HG02981 (cell line): ENCODE measurements around the gene BNC2.
"Not testable (repeated sequence)": the region's sequence is repeated elsewhere in the genome, so short reads cannot be mapped to it uniquely, and the experiment has no call there.

Source experiments
- ATAC-seq: cut with Tn5 transposase; IDR thresholded peaks from one replicate; pipeline ENCODE4 v1.9.1; 2021; ENCODE audit warnings: mild to moderate bottlenecking, moderate library complexity; ENCODE audit not compliant: unreplicated experiment

The BNC2 gene

GRCh38 chr9:16475257-16475656 lies 395.2 kb downstream of the BNC2 start:
- ATAC-seq = no peak

DNA sequence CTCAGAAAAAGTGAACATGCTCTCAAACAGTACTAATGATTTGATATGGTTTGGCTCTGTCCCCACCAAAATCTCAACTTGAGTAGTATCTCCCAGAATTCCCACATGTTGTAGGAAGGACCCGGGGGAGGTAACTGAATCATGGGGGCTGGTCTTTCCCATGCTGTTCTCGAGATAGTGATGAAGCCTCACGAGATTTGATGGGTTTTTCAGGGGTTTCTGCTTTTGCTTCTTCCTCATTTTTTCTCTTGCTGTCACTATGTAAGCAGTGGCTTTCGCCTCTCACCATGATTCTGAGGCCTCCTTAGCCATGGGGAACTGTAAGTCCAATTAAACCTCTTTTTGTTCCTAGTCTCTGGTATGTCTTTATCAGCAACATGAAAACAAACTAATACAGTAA lies 401.3 kb downstream of the BNC2 start:
- ATAC-seq = no peak

- no peak for ATAC-seq
Measured at GRCh38 chr9:16461851-16462250, 408.6 kb downstream of the BNC2 start.

- ATAC-seq = no peak
Measured at GRCh38 chr9:16461137-16461840, 409.2 kb downstream of the BNC2 start.

DNA sequence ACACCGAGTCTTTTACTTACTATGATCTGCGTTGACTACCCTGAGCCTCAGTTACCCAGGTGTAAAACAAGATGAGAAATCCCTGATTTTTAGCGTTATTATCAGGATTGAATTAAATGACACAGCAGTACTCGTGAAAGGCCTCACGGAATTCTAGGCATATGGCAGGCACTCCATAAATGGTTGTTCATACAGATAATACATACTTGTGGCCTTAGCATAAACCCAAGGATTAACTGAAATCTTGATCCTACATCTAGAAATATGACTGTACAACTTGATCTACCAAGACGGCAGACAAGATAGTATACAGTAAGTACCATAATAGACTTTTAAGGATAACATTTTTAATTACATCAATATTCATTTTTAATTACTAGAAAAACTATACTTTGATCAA lies 409.8 kb downstream of the BNC2 start:
- no peak for ATAC-seq

GRCh38 chr9:16459421-16460148 lies 410.9 kb downstream of the BNC2 start:
- ATAC-seq = no peak

- no peak for ATAC-seq
Measured at GRCh38 chr9:16458696-16459420, 411.6 kb downstream of the BNC2 start.

GRCh38 chr9:16455842-16456241 lies 414.6 kb downstream of the BNC2 start:
- no peak for ATAC-seq

DNA sequence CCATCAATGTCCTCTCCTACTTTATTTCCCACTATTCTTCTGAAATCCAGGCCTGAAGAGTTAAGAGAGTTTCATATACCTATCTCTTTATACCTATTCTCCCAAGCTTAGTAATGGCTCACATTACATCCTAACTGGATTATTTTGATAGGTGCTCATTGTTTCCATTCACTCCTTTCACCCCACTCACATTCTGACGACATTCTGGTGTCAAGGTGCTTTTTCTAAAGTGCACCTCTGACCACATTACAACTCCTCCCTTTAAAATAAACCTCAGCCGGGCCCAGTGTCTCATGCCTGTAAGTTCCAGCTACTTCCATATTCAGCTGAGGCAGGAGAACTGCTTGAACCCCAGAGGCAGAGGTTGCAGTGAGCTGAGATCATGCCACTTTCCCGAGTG lies 417.1 kb downstream of the BNC2 start:
- ATAC-seq = no peak

- ATAC-seq = no peak
Measured at GRCh38 chr9:16450578-16450977, 419.9 kb downstream of the BNC2 start.

- ATAC-seq = no peak
Measured at GRCh38 chr9:16450043-16450442, 420.4 kb downstream of the BNC2 start.

DNA sequence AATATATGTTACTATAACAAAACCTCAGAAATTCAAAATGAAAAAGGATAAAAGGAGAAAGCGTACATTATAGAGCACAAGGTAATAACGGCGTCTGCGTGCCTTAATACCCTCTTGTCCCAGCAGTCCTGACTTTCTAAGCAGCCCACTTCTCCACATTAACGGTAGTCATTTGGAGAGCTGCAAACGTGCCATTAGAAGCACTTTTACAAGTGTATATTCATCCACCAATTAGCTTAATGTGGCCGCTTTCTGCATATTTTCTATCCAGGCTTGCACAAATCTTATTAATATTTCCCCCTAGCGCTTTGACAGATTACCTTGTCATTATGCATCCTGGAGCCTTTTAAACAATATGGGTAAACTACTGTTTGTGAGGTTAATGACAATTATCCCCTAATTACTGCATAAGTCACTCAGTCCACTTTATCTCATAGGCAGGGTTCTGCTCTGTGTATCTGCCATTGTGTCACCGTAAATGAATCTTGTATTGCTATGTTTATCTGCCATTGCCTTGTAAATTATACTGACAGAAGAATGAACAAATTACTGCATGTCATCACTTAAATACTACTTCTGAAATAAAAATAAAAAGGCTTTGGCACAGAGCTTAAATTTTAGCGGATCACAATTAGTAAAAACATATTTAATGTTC lies 421.3 kb downstream of the BNC2 start:
- ATAC-seq = no peak

DNA sequence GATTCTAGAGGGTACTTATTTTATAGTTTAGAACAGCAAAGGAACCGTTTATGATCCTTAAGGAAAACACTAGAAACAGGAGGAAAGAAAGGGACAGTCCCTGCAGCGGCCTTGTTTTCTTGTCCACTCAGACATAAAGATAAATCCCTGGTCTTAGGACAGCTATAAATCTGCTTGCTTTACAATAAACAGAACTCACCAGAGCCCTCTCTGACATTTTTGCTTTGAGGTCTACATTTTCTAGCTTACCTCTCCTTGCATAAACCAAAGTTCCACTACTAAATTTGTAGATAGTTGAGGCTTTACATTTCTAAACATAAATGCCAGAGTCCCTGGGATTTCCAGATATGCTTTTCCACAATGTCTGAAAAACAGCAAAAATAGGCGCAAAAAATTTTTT lies 422.5 kb downstream of the BNC2 start:
- ATAC-seq = no peak

GRCh38 chr9:16446636-16447035 lies 423.8 kb downstream of the BNC2 start:
- ATAC-seq = no peak

GRCh38 chr9:16445141-16445920 lies 425.1 kb downstream of the BNC2 start:
- ATAC-seq = no peak

DNA sequence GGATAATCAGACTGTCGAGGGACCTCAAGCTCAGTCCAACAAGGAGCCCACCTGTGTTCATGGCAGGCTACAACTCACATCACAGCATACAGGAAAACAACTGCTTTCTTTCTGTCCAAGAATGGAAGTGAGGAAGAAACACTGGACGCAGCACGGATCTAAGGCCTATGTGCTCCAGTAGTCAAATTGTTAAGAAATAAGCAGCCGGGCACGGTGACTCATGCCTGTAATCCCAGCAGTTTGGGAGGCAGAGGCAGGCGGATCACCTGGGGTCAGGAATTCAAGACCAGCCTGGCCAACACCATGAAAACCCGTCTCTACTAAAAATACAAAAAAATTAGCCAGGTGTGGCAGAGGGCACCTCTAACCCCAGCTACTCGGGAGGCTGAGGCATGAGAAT lies 427.8 kb downstream of the BNC2 start:
- ATAC-seq = no peak

- no peak for ATAC-seq
Measured at GRCh38 chr9:16441791-16442190, 428.7 kb downstream of the BNC2 start.

DNA sequence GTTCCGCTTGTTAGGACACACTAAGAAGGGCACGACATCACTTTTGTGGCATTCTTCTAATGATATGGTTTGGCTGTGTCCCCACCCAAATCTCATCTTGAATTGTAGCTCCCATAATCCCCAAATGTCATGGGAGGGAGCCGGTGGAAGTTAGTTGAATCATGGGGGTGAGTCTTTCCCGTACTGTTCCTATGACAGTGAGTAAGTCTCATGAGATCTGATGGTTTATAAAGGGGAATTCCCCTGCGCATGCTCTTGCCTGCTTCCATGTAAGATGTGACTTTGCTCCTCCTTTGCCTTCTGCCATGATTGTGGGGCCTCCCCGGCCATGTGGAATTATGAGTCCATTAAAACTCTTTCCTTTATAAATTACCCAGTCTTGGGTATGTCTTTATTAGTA lies 431.6 kb downstream of the BNC2 start:
- not testable (repeated sequence) for ATAC-seq

DNA sequence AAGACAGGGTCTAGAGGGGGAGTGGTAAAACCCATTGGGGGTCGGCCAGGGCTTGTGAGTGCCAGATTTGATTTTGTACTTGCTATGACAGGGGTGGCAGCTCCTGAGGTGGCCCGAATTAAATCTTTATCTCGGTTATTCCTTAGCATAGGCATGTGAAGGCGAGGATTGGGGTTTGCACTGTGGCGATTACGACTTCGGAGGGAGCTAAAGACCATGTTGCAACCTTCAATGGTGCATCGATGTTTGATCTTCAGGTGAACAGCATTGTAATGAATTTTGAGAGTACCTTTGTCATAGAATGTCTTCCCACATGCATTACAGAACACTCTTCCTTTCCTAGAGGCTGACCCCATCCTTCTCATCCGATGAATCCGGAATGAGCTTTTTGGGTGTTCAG lies 433.9 kb downstream of the BNC2 start:
- no peak for ATAC-seq

DNA sequence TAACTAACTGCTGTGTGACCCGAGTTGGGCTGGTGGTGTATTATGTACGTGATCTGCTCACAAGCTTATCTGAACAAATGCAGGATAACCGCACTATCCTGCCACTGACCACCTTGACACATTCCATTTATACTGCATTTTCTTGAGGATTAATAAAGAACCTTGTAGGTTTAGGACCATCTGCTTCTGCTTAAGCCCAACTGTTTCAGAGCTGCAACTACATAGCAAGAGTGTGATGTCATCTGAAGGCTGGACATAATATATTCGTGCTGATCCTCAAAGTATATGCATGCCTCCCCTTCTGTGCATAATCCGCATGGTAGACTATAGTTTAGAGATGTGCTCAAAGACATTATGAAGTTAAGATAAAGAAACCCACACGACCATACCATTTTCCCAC lies 435.9 kb downstream of the BNC2 start:
- ATAC-seq = no peak

GRCh38 chr9:16433494-16433893 lies 437.0 kb downstream of the BNC2 start:
- ATAC-seq = no peak
